Adrenal gland (tissue), 12 donors: ENCODE data around the gene TFF2. TPM values are rescaled to one million over a fixed set of nuclear protein-coding genes. Genes with fewer than 3 reads are reported as not detected.

Source experiments
- DNase-seq, 7 donors: peaks; one replicate each; pipeline ENCODE4 v3.0.0-alpha.2; 2019 to 2020
- H3K27ac ChIP-seq, 5 donors: fragments of 200-600 bp; sonication (generic) in 4 of 5; 1 replicate in 3 of 5; 2 replicates in 2 of 5; pipeline versions ENCODE4 v1.5.1 to v1.8.0; 2016 to 2020; ENCODE audit warnings: mild to moderate bottlenecking in 1 of 5
- H3K27me3 ChIP-seq: fragments of 200-600 bp; 2 replicates; pipeline ENCODE4 v1.8.0; 2021
- H3K36me3 ChIP-seq, 2 donors: fragments of 200-600 bp; replicated peaks in 1 of 2; 1 replicate in 1 of 2; 2 replicates in 1 of 2; pipeline versions ENCODE4 v1.5.1 to v1.8.0; 2018 to 2022
- H3K4me1 ChIP-seq, 2 donors: fragments of 200-600 bp; replicated peaks in 1 of 2; 1 replicate in 1 of 2; 2 replicates in 1 of 2; pipeline versions ENCODE4 v1.5.1 to v1.8.0; 2018 to 2021
- H3K4me3 ChIP-seq, 4 donors: fragments of 200-600 bp; sonication (generic) in 3 of 4; one replicate each; pipeline ENCODE4 v1.5.1; 2016 to 2018
- H3K9me3 ChIP-seq, 3 donors: fragments of 200-600 bp; sonication (generic) in 1 of 3; replicated peaks in 1 of 3; 1 replicate in 2 of 3; 2 replicates in 1 of 3; pipeline versions ENCODE4 v1.5.1 to v1.8.0; 2016 to 2021
- CTCF ChIP-seq, 6 experiments: fragments of 450-650 bp in 4 of 6; fragments of 200-600 bp in 2 of 6; sonication (generic) in 1 of 6; IDR thresholded peaks; 1 replicate in 5 of 6; 2 replicates in 1 of 6; pipeline versions ENCODE4 v1.5.1 to v1.8.0; 2016 to 2021; ENCODE audit warnings: antibody characterized with exemption in 6 of 6, mild to moderate bottlenecking in 2 of 6, moderate library complexity in 1 of 6
- POLR2A ChIP-seq, 2 donors: fragments of 450-650 bp; IDR thresholded peaks; one replicate each; pipeline ENCODE4 v1.6.1; 2017; ENCODE audit warnings: antibody characterized with exemption in 2 of 2, mild to moderate bottlenecking in 2 of 2, moderate library complexity in 1 of 2
- WGBS, 4 donors: extraction: QIAGEN DNeasy Blood & Tissue Kit in 2 of 4; methylation state at CpG; one replicate each; pipeline versions ENCODE4 v1.1.5 to v1.1.7; 2013 to 2017; 5-methylcytosine and 5-hydroxymethylcytosine counted together
- intact Hi-C, 2 donors: fragments of 100-400 bp; cut with DNase I; formaldehyde crosslinking; loops; one replicate each; pipeline versions ENCODE4 v1.14.1 to v1.15.0; 2022 to 2023
- polyA plus RNA-seq, 3 donors: library from polyadenylated mRNA; stranded (reverse); fragments of 200-250 nt in 2 of 3; fragments of 350-450 nt in 1 of 3; fragmentation: Illumina TruSeq in 1 of 3; extraction: RNeasy Lipid Tissue Mini Kit (QIAGEN cat#74804) in 1 of 3; gene quantifications; one replicate each; pipeline ENCODE4 v1.2.3, GENCODE V29; 2013 to 2014
- total RNA-seq, 9 donors: library from RNA; depleted of rRNA in 4 of 9; stranded (reverse); fragments of >200 nt in 4 of 9; fragments of 120-200 nt in 1 of 9; fragmentation: NEBNext Ultra II Directional in 1 of 9; extraction: Animal tissue kit (Norgen Biotek cat#: 25700) in 1 of 9; gene quantifications; one replicate each; pipeline versions ENCODE4 v1.1.0 to v1.2.4, GENCODE V29; 2013 to 2023
- donor health status: healthy with polysubstance abuse.
- donor health status: Bipolar disorder and iron deficiency.
- donor health status: DM: yes; HTN: yes; CAD: no.
- donor health status: DM: no; HTN: no; CAD: no.
- donor health status: DM: no; HTN: no; CAD: no.
- donor health status: DM: yes; HTN: yes; CAD: no.

TFF2 gene
- total and polyA plus RNA-seq, 12 donors, result 0.17 to 0.39 TPM; not detected in 10

- 69 to 79% (median 72%) methylated on average over 8 of the region's 8 CpGs for WGBS, 4 donors
- H3K9me3 ChIP-seq, result no peaks in the 10 kb centered on the region
- H3K27ac ChIP-seq, result no peak overlapping the region
- intact Hi-C loops, result loop anchor here in 1 of 2 donors (5.0 kb wide), 1 partner anchor 61 kb away; the partner anchor contains the start of gene TFF3
- no peak overlapping the region for H3K4me3 ChIP-seq
- H3K36me3 ChIP-seq, result no peaks in the 10 kb centered on the region
- no peaks in the 10 kb centered on the region for H3K27me3 ChIP-seq
- no peak for TF ChIP-seq POLR2A (IDR thresholded peaks at IDR 0.05)
- no peak for TF ChIP-seq CTCF (IDR thresholded peaks at IDR 0.05)
- no peak for DNase-seq
- H3K4me1 ChIP-seq, result no peaks in the 10 kb centered on the region
Observed at GRCh38 chr21:42378418-42378817, 27.6 kb upstream of the TFF2 start.

- intact Hi-C loops, result loop anchor here in 1 of 2 donors (5.0 kb wide), 1 partner anchor 61 kb away; the partner anchor contains the start of gene TFF3
- WGBS, 4 donors, result 40 to 85% (median 79%) methylated on average over 4 to 5 of the region's 5 CpGs
- no peak for TF ChIP-seq POLR2A (IDR thresholded peaks at IDR 0.05)
- no peak for TF ChIP-seq CTCF (IDR thresholded peaks at IDR 0.05)
- Histone ChIP-seq H3K4me3 (no peak overlapping the region), H3K27me3 (no peaks in the 10 kb centered on the region), H3K27ac (no peak overlapping the region), H3K4me1 (no peaks in the 10 kb centered on the region), H3K9me3 (no peaks in the 10 kb centered on the region), H3K36me3 (no peaks in the 10 kb centered on the region)
- DNase-seq, result no peak
Observed at GRCh38 chr21:42377951-42378340, 27.2 kb upstream of the TFF2 start.

GRCh38 chr21:42377211-42377950 is 26.6 kb upstream of the TFF2 start:
- no peaks in the 10 kb centered on the region for H3K36me3 ChIP-seq
- H3K4me3 ChIP-seq, result no peak overlapping the region
- no peak for TF ChIP-seq POLR2A (IDR thresholded peaks at IDR 0.05)
- no peak for TF ChIP-seq CTCF (IDR thresholded peaks at IDR 0.05)
- H3K27ac ChIP-seq, result no peak overlapping the region
- no peaks in the 10 kb centered on the region for H3K9me3 ChIP-seq
- intact Hi-C loops, result loop anchor here in 1 of 2 donors (5.0 kb wide), 1 partner anchor 60 kb away; the partner anchor contains the start of gene TFF3
- WGBS, 4 donors, result 75 to 84% (median 80%) methylated on average over 24 of the region's 24 CpGs
- no peaks in the 10 kb centered on the region for H3K27me3 ChIP-seq
- DNase-seq, result no peak
- no peaks in the 10 kb centered on the region for H3K4me1 ChIP-seq

GRCh38 chr21:42376338-42376982 is 25.7 kb upstream of the TFF2 start:
- Histone ChIP-seq H3K36me3 (no peaks in the 10 kb centered on the region), H3K27me3 (no peaks in the 10 kb centered on the region), H3K4me3 (no peak overlapping the region), H3K4me1 (no peaks in the 10 kb centered on the region), H3K9me3 (no peaks in the 10 kb centered on the region), H3K27ac (no peak overlapping the region)
- TF ChIP-seq CTCF (IDR thresholded peaks at IDR 0.05) (peak in 1 of 6 experiments; percentile 46), POLR2A (IDR thresholded peaks at IDR 0.05) (no peak)
- WGBS, 4 donors, result 78 to 81% (median 79%) methylated on average over 27 to 32 of the region's 32 CpGs
- intact Hi-C loops, result loop anchor here in 1 of 2 donors (5.0 kb wide), 1 partner anchor 59 kb away; the partner anchor contains the start of gene TFF3
- DNase-seq, result peak in 1 of 7 donors; percentile 21
